Measurements from ENCODE around the gene LGALS12. TPM values are rescaled to one million over a fixed set of nuclear protein-coding genes. Genes with fewer than 3 reads are reported as not detected.

The LGALS12 gene
- total and polyA plus RNA-seq, 2 donors, result 0.21 to 0.71 TPM

DNA sequence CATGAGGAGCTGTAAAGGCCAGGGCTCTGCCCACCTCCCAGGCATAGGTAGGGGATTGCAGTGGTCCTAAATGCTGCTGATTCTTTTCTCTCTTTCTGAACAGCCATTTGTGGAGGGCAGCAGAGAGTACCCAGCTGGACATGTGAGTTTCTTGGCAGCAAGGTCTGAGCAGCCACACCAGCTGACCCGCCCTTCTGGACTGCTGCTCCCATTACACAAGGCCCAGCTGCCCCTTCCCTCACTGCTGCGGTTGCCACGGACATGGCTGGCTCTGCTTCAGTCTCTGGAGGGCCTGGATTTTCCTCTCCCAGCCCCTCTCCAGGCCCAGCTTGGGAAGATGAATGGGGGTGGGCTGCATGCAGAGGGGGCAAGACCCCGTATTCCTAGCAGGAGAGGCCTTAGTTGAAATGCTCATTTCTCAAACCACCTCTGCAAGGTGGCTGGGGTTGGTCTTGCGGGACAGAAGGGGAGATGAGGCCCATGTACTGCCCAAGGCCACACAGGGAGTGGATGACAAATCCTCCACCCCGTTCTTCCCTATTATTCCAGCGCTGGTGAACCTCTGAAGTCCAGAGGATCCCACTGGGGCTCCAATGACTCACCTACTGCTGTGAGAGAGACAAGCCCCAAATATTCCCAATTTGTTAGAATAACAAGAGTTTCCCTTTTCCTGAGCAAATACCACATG, 4.6 kb downstream of the LGALS12 start:
- no peaks in the 10 kb centered on the region for H3K9me3 ChIP-seq (ENCODE audit: control insufficient read depth in 2 of 2, insufficient read depth in 1 of 2, low read length in 1 of 2)
- H3K4me1 ChIP-seq (ENCODE audit: control insufficient read depth in 2 of 2, insufficient read depth in 2 of 2, low read length in 2 of 2), result peaks cover 3 to 7% of the 10 kb centered on the region in 2 donors
- DNase-seq (ENCODE audit: low read depth in 6 of 9, low spot score in 9 of 9), result no peak
- H3K4me3 ChIP-seq (ENCODE audit: low read length in 2 of 2), result no peak overlapping the region
- H3K27ac ChIP-seq (ENCODE audit: low read depth in 1 of 2, low read length in 1 of 2), result no peak overlapping the region
- H3K27me3 ChIP-seq (ENCODE audit: control insufficient read depth in 2 of 2, insufficient read depth in 1 of 2, low read length in 1 of 2), result peaks cover 0 to 6% of the 10 kb centered on the region in 2 donors
- no peaks in the 10 kb centered on the region for H3K36me3 ChIP-seq (ENCODE audit: control insufficient read depth in 2 of 2, insufficient read depth in 2 of 2, low read length in 1 of 2)
- 96% methylated on average over 7 of the region's 7 CpGs for WGBS

DNA sequence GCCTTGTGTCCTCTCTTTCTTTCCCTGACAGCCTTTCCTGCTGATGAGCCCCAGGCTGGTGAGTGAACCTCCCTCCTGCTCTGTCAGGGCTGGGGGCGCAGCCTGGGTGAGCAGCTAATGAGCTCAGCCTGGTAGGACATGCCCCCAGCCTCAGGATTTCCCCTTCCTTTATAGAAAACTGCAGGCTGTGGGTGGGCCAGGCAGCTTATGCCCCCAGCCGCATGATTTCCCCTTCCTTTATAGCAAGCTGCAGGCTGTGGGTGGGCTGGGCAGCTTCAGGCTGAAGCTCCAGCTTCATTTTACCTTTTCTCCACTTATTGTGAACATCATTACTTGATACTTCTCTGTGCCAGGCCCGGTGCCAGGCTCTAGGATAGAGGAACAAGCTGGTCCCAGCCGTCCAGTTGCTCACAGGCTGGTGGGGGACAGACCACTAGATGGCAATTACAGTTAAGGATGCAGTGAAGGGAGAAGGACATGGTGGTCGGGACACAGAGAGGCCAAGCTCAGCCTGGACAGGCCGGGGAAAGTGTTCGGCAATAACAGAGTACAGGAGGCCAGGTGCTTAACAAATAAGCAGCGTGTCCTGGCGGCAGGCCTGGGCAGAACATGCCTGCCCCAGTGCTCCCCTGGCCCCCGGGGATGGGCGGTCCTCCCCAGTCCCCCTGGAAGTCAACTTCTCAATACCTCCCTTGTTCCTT, 5.3 kb downstream of the LGALS12 start:
- H3K27ac ChIP-seq (ENCODE audit: low read depth in 1 of 2, low read length in 1 of 2), result no peak overlapping the region
- no peak for DNase-seq (ENCODE audit: low read depth in 6 of 9, low spot score in 9 of 9)
- H3K36me3 ChIP-seq (ENCODE audit: control insufficient read depth in 2 of 2, insufficient read depth in 2 of 2, low read length in 1 of 2), result no peaks in the 10 kb centered on the region
- WGBS, result 82% methylated on average over 11 of the region's 11 CpGs
- peaks cover 0 to 1% of the 10 kb centered on the region in 2 donors for H3K27me3 ChIP-seq (ENCODE audit: control insufficient read depth in 2 of 2, insufficient read depth in 1 of 2, low read length in 1 of 2)
- no peaks in the 10 kb centered on the region for H3K9me3 ChIP-seq (ENCODE audit: control insufficient read depth in 2 of 2, insufficient read depth in 1 of 2, low read length in 1 of 2)
- H3K4me1 ChIP-seq (ENCODE audit: control insufficient read depth in 2 of 2, insufficient read depth in 2 of 2, low read length in 2 of 2), result peaks cover 0 to 2% of the 10 kb centered on the region in 2 donors
- no peak overlapping the region for H3K4me3 ChIP-seq (ENCODE audit: low read length in 2 of 2)

DNA sequence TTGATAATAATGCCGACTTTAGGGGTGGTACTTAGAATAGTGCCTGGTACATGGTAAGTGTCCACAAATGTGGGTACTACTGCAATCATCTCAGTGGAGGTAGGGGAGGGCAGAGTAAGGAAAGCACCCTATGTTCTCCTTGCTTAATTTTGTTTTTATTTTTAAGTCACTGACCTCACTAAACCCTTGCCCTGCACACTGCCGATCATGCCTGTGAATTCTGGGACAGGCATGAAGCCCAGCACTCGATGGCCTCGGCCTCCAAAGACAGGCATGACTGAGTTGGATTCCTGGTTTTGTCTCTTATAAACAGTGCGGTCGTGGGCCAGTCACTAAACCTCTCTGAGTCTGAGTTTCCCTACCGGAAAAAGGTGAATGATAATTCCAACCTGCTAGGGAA, 6.9 kb downstream of the LGALS12 start:
- H3K36me3 ChIP-seq (ENCODE audit: control insufficient read depth in 2 of 2, insufficient read depth in 2 of 2, low read length in 1 of 2), result no peaks in the 10 kb centered on the region

DNA sequence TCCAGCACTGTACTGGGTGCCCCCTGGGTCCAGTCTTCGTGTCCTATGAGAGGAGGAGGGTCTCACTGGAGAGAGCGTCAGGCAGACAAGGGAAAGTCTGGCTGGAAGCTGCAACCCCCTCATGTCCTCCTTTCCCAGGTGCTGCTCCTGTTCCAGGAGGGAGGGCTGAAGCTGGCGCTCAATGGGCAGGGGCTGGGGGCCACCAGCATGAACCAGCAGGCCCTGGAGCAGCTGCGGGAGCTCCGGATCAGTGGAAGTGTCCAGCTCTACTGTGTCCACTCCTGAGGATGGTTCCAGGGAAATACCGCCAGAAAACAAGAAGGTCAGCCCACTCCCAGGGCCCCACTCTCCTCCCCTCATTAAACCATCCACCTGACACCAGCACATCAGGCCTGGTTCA, 10.2 kb downstream of the LGALS12 start:
- no peak for DNase-seq (ENCODE audit: low read depth in 6 of 9, low spot score in 9 of 9)
- no peaks in the 10 kb centered on the region for H3K36me3 ChIP-seq (ENCODE audit: control insufficient read depth in 2 of 2, insufficient read depth in 2 of 2, low read length in 1 of 2)
- no peak overlapping the region for H3K27ac ChIP-seq (ENCODE audit: low read depth in 1 of 2, low read length in 1 of 2)
- no peaks in the 10 kb centered on the region for H3K27me3 ChIP-seq (ENCODE audit: control insufficient read depth in 2 of 2, insufficient read depth in 1 of 2, low read length in 1 of 2)
- H3K4me1 ChIP-seq (ENCODE audit: control insufficient read depth in 2 of 2, insufficient read depth in 2 of 2, low read length in 2 of 2), result no peaks in the 10 kb centered on the region
- no peaks in the 10 kb centered on the region for H3K9me3 ChIP-seq (ENCODE audit: control insufficient read depth in 2 of 2, insufficient read depth in 1 of 2, low read length in 1 of 2)
- 98% methylated on average over 6 of the region's 6 CpGs for WGBS
- H3K4me3 ChIP-seq (ENCODE audit: low read length in 2 of 2), result no peak overlapping the region

More for the DNA sequence above, 6.9 kb downstream of the LGALS12 start:
- Histone ChIP-seq H3K9me3 (ENCODE audit: control insufficient read depth in 2 of 2, insufficient read depth in 1 of 2, low read length in 1 of 2) (no peaks in the 10 kb centered on the region), H3K4me3 (ENCODE audit: low read length in 2 of 2) (no peak overlapping the region), H3K27me3 (ENCODE audit: control insufficient read depth in 2 of 2, insufficient read depth in 1 of 2, low read length in 1 of 2) (no peaks in the 10 kb centered on the region), H3K27ac (ENCODE audit: low read depth in 1 of 2, low read length in 1 of 2) (no peak overlapping the region), H3K4me1 (ENCODE audit: control insufficient read depth in 2 of 2, insufficient read depth in 2 of 2, low read length in 2 of 2) (no peaks in the 10 kb centered on the region)
- WGBS, result 98% methylated on average over 7 of the region's 7 CpGs
- no peak for DNase-seq (ENCODE audit: low read depth in 6 of 9, low spot score in 9 of 9)

DNA sequence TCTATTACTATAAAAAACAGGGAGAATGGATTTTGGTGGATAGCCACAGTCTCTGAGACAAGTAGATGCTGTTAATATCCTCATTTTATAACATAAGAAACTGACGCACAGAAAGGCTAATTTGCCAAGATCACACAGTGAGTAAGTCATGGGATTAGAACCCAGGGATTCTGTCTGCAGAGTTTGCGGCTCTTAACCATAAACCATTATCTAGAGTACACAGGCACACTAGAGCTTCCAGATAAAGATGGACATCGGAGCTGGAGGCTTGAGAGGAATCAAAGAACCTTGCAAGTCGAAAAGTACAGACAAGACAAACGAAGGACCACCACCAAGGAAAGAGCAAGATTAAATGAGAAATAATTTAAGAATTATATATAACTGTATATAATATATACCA, 11.3 kb downstream of the LGALS12 start:
- Histone ChIP-seq H3K9me3 (ENCODE audit: control insufficient read depth in 2 of 2, insufficient read depth in 1 of 2, low read length in 1 of 2) (no peaks in the 10 kb centered on the region), H3K36me3 (ENCODE audit: control insufficient read depth in 2 of 2, insufficient read depth in 2 of 2, low read length in 1 of 2) (no peaks in the 10 kb centered on the region), H3K27ac (ENCODE audit: low read depth in 1 of 2, low read length in 1 of 2) (no peak overlapping the region), H3K4me3 (ENCODE audit: low read length in 2 of 2) (no peak overlapping the region), H3K4me1 (ENCODE audit: control insufficient read depth in 2 of 2, insufficient read depth in 2 of 2, low read length in 2 of 2) (no peaks in the 10 kb centered on the region), H3K27me3 (ENCODE audit: control insufficient read depth in 2 of 2, insufficient read depth in 1 of 2, low read length in 1 of 2) (no peaks in the 10 kb centered on the region)
- DNase-seq (ENCODE audit: low read depth in 6 of 9, low spot score in 9 of 9), result no peak
- 98% methylated on average over 5 of the region's 5 CpGs for WGBS

DNA sequence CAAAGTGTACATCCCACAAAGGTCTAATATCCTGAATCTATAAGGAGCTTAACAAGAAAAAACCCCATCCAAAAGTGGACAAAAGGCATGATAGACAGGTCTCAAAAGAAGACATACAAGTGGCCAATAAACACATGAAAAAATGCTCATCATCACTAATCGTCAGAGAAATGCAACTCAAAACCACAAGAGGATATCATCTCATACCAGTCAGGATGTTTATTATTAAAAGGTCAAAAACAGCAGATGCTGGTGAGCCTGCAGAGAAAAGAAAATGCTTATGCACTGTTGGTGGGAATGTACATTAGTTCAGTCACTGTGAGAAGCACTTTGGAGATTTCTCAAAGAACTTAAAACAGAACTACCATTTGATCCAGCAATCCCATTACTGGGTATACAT, 12.7 kb downstream of the LGALS12 start:
- 3% methylated on average over 1 of the region's 1 CpG for WGBS
- no peaks in the 10 kb centered on the region for H3K27me3 ChIP-seq (ENCODE audit: control insufficient read depth in 2 of 2, insufficient read depth in 1 of 2, low read length in 1 of 2)
- DNase-seq (ENCODE audit: low read depth in 6 of 9, low spot score in 9 of 9), result no peak
- H3K4me3 ChIP-seq (ENCODE audit: low read length in 2 of 2), result no peak overlapping the region
- H3K36me3 ChIP-seq (ENCODE audit: control insufficient read depth in 2 of 2, insufficient read depth in 2 of 2, low read length in 1 of 2), result no peaks in the 10 kb centered on the region
- no peaks in the 10 kb centered on the region for H3K4me1 ChIP-seq (ENCODE audit: control insufficient read depth in 2 of 2, insufficient read depth in 2 of 2, low read length in 2 of 2)
- no peaks in the 10 kb centered on the region for H3K9me3 ChIP-seq (ENCODE audit: control insufficient read depth in 2 of 2, insufficient read depth in 1 of 2, low read length in 1 of 2)
- H3K27ac ChIP-seq (ENCODE audit: low read depth in 1 of 2, low read length in 1 of 2), result no peak overlapping the region

DNA sequence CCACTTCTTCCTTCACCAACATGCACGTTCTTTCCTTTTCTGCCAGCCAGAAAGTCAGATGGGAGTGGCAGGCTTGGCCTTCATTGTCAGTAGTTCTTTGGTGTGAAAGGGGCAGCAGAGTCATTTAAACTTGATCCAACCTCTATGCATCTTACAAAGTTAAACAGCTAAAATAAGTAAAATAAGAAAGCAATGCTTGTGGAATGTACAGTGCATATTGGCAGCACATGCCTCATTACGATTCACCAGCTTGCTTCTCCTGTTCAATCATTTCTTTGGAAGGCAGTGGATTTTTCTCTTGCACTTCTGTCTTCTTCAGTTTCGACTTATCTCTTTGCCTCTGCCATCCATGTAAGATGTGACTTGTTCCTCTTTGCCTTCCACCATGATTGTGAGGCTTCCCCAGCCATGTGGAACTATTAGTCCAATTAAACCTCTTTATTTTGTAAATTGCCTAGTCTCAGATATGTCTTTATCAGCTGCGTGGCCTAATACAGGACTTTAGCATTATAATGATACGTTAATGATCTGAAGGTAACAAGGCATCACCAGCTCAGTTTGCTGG, 14.8 kb downstream of the LGALS12 start:
- H3K4me1 ChIP-seq (ENCODE audit: control insufficient read depth in 2 of 2, insufficient read depth in 2 of 2, low read length in 2 of 2), result no peaks in the 10 kb centered on the region
- DNase-seq (ENCODE audit: low read depth in 6 of 9, low spot score in 9 of 9), result no peak
- no peaks in the 10 kb centered on the region for H3K36me3 ChIP-seq (ENCODE audit: control insufficient read depth in 2 of 2, insufficient read depth in 2 of 2, low read length in 1 of 2)
- WGBS, result 93% methylated on average over 5 of the region's 5 CpGs
- H3K9me3 ChIP-seq (ENCODE audit: control insufficient read depth in 2 of 2, insufficient read depth in 1 of 2, low read length in 1 of 2), result no peaks in the 10 kb centered on the region
- no peak overlapping the region for H3K4me3 ChIP-seq (ENCODE audit: low read length in 2 of 2)
- no peaks in the 10 kb centered on the region for H3K27me3 ChIP-seq (ENCODE audit: control insufficient read depth in 2 of 2, insufficient read depth in 1 of 2, low read length in 1 of 2)
- H3K27ac ChIP-seq (ENCODE audit: low read depth in 1 of 2, low read length in 1 of 2), result no peak overlapping the region

DNA sequence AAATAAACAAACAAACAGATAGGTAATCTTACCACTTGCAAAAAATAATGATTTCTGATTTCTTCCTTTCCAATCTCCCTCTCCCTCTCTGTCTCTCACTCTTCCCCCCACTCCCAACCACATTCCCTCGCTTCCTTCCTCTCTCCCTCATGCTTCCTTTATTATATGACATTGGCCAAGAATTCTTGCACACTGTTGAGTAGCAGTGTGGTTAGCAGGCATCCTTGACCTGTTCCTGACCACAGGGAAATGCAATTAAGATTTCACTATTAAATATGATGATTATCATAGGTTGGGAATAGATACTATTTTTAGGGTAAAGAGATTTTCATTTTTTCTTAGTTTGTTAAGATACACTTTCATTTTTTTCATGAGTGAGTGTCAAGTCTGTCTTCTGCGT, 16.0 kb downstream of the LGALS12 start:
- H3K4me1 ChIP-seq (ENCODE audit: control insufficient read depth in 2 of 2, insufficient read depth in 2 of 2, low read length in 2 of 2), result no peaks in the 10 kb centered on the region
- no peaks in the 10 kb centered on the region for H3K36me3 ChIP-seq (ENCODE audit: control insufficient read depth in 2 of 2, insufficient read depth in 2 of 2, low read length in 1 of 2)
- no peak overlapping the region for H3K27ac ChIP-seq (ENCODE audit: low read depth in 1 of 2, low read length in 1 of 2)
- 95% methylated on average over 2 of the region's 2 CpGs for WGBS
- no peaks in the 10 kb centered on the region for H3K9me3 ChIP-seq (ENCODE audit: control insufficient read depth in 2 of 2, insufficient read depth in 1 of 2, low read length in 1 of 2)
- H3K27me3 ChIP-seq (ENCODE audit: control insufficient read depth in 2 of 2, insufficient read depth in 1 of 2, low read length in 1 of 2), result no peaks in the 10 kb centered on the region
- no peak overlapping the region for H3K4me3 ChIP-seq (ENCODE audit: low read length in 2 of 2)
- no peak for DNase-seq (ENCODE audit: low read depth in 6 of 9, low spot score in 9 of 9)

DNA sequence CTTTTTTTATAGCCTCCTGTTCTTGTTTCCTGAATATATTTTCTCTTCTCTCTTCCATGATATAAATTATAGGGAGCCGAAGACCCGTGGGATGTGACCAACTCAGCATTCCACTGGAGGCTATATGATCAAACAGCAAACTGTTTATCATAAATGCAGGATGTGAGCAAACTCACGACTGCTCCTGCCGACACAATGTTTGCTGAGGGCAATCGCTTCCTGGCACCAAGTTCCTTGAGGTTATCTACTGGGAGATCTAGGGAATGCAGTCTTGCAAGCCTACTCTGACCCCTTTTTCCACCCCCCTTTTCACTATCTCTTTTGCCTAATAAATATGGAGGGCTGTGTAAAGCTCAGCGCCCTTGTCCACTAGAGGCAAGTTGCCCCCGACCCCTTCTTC, 17.3 kb downstream of the LGALS12 start:
- Histone ChIP-seq H3K27me3 (ENCODE audit: control insufficient read depth in 2 of 2, insufficient read depth in 1 of 2, low read length in 1 of 2) (no peaks in the 10 kb centered on the region), H3K4me3 (ENCODE audit: low read length in 2 of 2) (no peak overlapping the region), H3K9me3 (ENCODE audit: control insufficient read depth in 2 of 2, insufficient read depth in 1 of 2, low read length in 1 of 2) (no peaks in the 10 kb centered on the region), H3K36me3 (ENCODE audit: control insufficient read depth in 2 of 2, insufficient read depth in 2 of 2, low read length in 1 of 2) (no peaks in the 10 kb centered on the region), H3K4me1 (ENCODE audit: control insufficient read depth in 2 of 2, insufficient read depth in 2 of 2, low read length in 2 of 2) (no peaks in the 10 kb centered on the region), H3K27ac (ENCODE audit: low read depth in 1 of 2, low read length in 1 of 2) (no peak overlapping the region)
- 98% methylated on average over 7 of the region's 7 CpGs for WGBS
- DNase-seq (ENCODE audit: low read depth in 6 of 9, low spot score in 9 of 9), result no peak
